Chondrocyte (in vitro differentiated cells): ENCODE results near the gene EPHX1. TPM values are rescaled to one million over a fixed set of nuclear protein-coding genes. Genes with fewer than 3 reads are reported as not detected.
A peak's percentile ranks its signal among the peaks of the same experiment; 100 is the strongest.

ENCODE experiments used
- DNase-seq: peaks from one replicate; pipeline ENCODE4 v3.0.0; 2021; ENCODE audit warnings: mixed read lengths, low spot score
- H3K27ac Mint-ChIP-seq: one replicate; pipeline ENCODE4 v1.8.0; 2021; ENCODE audit warnings: mild to moderate bottlenecking, moderate library complexity, mixed read lengths; ENCODE audit not compliant: unreplicated experiment
- H3K27me3 Mint-ChIP-seq: 2 replicates; pipeline ENCODE4 v1.8.0; 2021; ENCODE audit warnings: low read depth, mixed read lengths
- H3K36me3 Mint-ChIP-seq: 2 replicates; pipeline ENCODE4 v1.8.0; 2021; ENCODE audit warnings: low read depth, mixed read lengths
- H3K4me1 Mint-ChIP-seq: 2 replicates; pipeline ENCODE4 v1.8.0; 2021; ENCODE audit warnings: low read depth, mild to moderate bottlenecking, mixed read lengths
- H3K4me3 Mint-ChIP-seq: one replicate; pipeline ENCODE4 v1.8.0; 2021; ENCODE audit warnings: mild to moderate bottlenecking, moderate library complexity, mixed read lengths; ENCODE audit not compliant: unreplicated experiment
- H3K9me3 Mint-ChIP-seq: 2 replicates; pipeline ENCODE4 v1.8.0; 2021; ENCODE audit warnings: low read depth, mixed read lengths
- total RNA-seq: library from RNA; stranded (reverse); gene quantifications from 3 replicates; pipeline ENCODE4 v1.2.1, GENCODE V29; 2021
- TF ChIP-seq, protein P1 (sequence below): fragments of 200-600 bp; sonication (generic); IDR thresholded peaks from 2 replicates; pipeline ENCODE4 v1.5.0; 2021; ENCODE audit warnings: antibody characterized with exemption, mild to moderate bottlenecking, moderate library complexity

The EPHX1 gene
- total RNA-seq, 1 donor from 2014 or later = 69.1 TPM

DNA sequence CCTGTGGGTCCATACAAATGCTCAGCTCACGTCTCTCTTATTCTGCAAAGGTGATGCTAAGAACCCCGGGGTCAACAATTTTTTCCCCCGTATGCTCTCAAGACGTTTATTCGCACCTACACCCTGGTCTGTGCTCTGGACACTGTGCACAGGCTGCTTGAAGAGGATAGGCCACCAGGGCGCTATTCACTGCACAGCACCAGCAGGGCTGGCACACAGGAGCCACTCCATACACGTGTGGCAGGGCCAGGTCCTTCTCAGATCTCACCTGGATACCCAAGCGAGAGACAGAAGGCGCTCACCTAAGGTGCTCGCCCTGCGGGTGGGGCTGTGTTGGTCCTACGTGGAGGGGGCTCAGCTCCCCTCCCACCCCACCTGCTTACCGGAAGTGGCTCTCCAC, 55.6 kb downstream of the EPHX1 start:
- Mint-ChIP-seq H3K9me3 (no peaks in the 10 kb centered on the region), H3K4me3 (no peak overlapping the region), H3K27ac (no peak overlapping the region), H3K4me1 (peaks cover 17% of the 10 kb centered on the region), H3K27me3 (no peaks in the 10 kb centered on the region), H3K36me3 (peaks cover 23% of the 10 kb centered on the region)
- TF ChIP-seq, protein P1, sequence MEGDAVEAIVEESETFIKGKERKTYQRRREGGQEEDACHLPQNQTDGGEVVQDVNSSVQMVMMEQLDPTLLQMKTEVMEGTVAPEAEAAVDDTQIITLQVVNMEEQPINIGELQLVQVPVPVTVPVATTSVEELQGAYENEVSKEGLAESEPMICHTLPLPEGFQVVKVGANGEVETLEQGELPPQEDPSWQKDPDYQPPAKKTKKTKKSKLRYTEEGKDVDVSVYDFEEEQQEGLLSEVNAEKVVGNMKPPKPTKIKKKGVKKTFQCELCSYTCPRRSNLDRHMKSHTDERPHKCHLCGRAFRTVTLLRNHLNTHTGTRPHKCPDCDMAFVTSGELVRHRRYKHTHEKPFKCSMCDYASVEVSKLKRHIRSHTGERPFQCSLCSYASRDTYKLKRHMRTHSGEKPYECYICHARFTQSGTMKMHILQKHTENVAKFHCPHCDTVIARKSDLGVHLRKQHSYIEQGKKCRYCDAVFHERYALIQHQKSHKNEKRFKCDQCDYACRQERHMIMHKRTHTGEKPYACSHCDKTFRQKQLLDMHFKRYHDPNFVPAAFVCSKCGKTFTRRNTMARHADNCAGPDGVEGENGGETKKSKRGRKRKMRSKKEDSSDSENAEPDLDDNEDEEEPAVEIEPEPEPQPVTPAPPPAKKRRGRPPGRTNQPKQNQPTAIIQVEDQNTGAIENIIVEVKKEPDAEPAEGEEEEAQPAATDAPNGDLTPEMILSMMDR = no peak
- DNase-seq = no peak

DNA sequence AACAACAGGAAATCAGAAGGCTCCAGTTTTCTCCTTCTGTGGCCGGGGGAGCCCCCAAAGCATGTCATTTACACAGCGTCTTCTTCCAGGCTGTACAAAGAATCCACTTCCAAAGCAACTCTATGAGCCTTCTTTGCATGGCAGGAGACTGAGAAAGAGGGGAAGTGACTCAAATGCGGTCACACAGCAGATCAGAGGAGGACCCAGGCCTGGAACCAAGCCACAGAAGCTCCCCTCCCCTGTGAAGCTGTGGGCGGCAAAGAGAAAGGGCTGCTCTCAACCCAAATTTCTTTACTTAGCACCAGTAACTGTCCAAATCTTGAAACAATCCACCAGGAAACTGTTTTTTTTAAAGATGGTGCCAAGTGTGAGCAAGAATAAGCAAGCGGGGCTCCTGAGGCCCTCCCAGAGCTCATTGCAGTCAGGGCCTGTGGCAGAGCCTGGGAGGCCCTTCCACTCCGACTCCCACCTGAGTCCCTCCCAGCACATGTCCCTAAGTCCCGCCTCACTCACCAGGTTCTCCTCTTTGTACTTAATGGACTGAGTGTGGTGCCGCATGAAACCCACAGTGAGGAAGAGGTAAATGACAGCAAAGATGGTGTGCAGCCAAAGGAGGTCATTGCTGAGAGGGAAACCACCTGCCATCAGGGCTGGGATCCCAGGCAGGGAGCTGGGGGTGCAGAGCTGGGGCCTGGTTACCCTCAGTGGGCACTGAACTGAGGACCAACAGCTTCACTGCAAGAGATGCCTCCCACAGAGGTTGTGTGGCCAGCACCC, 56.3 kb downstream of the EPHX1 start:
- Mint-ChIP-seq H3K9me3 (no peaks in the 10 kb centered on the region), H3K27ac (peak overlapping the region; percentile 64), H3K4me1 (peaks cover 20% of the 10 kb centered on the region), H3K27me3 (no peaks in the 10 kb centered on the region), H3K36me3 (peaks cover 23% of the 10 kb centered on the region), H3K4me3 (no peak overlapping the region)
- DNase-seq = no peak
- TF ChIP-seq, protein P1 = no peak

DNA sequence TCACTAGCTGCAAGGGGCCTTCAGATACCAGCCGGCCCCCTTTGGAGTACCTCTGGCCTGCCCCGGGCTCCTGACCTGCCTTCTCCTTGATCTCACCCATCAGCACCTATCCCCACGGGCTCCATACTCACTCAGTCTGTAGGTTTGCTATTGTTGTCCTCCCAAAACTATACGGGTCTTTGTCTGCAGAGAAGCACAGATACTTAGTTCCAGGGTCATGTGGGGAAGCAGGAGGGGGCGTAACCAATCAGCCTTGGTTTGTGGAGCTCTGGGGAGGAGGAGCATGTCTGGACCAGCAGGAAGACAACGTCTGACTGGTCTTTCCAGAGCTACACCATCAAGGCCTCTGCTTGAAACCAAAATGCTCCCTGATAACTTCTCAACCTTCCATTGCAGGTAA, 57.1 kb downstream of the EPHX1 start:
- Mint-ChIP-seq H3K27me3 (no peaks in the 10 kb centered on the region), H3K4me3 (no peak overlapping the region), H3K9me3 (no peaks in the 10 kb centered on the region), H3K4me1 (peaks cover 26% of the 10 kb centered on the region), H3K36me3 (peaks cover 20% of the 10 kb centered on the region), H3K27ac (no peak overlapping the region)
- TF ChIP-seq, protein P1 = no peak
- DNase-seq = no peak

DNA sequence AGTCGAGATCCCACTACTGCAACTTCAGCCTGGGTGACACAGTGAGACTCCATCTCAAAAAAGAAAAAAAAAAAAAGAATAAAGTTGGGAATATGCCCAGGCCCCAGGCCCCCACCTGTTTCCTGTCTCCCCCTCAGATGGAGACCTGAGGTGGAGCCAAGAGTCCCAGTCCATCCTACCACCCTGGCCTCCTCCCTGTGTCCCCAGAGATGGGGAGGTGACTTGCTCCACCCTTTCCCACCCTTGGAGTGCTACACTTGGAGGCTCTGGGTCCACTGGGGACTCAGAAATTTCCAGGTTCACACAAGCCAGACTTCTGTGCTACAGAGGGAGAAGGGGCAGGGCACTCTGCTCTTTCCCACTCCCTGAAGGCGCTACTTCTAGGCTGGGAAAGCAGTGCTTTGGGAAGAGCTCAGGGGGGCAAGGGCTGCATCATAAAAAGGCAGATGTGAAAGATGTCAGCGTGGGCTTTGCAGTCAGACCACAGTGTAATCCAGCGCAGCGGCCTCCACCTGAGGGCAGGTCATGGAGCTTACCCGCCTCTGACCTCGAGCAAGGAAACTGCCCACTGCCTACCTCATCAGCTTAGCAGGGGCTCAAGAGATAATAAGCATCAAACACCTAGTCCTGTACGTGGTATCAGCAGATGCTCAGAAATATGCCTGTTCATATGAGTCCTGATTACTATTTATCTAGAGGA, 58.9 kb downstream of the EPHX1 start:
- Mint-ChIP-seq H3K4me3 (no peak overlapping the region), H3K27ac (no peak overlapping the region), H3K4me1 (peaks cover 24% of the 10 kb centered on the region), H3K27me3 (no peaks in the 10 kb centered on the region), H3K9me3 (no peaks in the 10 kb centered on the region), H3K36me3 (peaks cover 19% of the 10 kb centered on the region)
- TF ChIP-seq, protein P1 = no peak
- DNase-seq = no peak

DNA sequence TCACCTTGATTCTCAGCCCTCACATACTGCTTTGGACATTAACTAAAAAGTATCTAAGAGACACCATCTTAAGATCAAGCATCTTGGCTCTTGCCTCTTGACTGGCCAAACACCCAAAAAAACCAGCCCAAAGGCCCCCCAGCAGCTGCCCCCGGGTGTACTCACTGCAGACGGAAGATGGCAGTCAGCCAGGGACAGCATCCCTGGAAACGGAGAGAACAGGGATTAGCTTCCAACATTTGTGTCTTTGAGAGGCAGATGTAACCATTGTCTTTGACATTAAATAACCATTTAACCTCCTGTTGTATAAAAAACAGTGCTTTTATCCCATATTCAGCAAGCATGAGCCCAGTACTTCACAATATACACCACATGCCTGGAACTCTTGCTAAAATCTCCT, 61.0 kb downstream of the EPHX1 start:
- H3K9me3 Mint-ChIP-seq = no peaks in the 10 kb centered on the region

More for the DNA sequence above, 61.0 kb downstream of the EPHX1 start:
- TF ChIP-seq, protein P1 = no peak
- Mint-ChIP-seq H3K4me1 (peaks cover 17% of the 10 kb centered on the region), H3K36me3 (peaks cover 23% of the 10 kb centered on the region), H3K27me3 (no peaks in the 10 kb centered on the region), H3K27ac (no peak overlapping the region), H3K4me3 (no peak overlapping the region)
- DNase-seq = no peak
